Germinal center (tissue), 1 donor: ENCODE measurements around the gene WWOX.

Source experiments
- DNase-seq: peaks from one replicate; pipeline ENCODE4 v3.0.0; 2012; ENCODE audit warnings: mixed read lengths, low spot score

WWOX gene

GRCh38 chr16:79001156-79001967 is 901.9 kb downstream of the WWOX start:
- DNase-seq, result no peak

DNA sequence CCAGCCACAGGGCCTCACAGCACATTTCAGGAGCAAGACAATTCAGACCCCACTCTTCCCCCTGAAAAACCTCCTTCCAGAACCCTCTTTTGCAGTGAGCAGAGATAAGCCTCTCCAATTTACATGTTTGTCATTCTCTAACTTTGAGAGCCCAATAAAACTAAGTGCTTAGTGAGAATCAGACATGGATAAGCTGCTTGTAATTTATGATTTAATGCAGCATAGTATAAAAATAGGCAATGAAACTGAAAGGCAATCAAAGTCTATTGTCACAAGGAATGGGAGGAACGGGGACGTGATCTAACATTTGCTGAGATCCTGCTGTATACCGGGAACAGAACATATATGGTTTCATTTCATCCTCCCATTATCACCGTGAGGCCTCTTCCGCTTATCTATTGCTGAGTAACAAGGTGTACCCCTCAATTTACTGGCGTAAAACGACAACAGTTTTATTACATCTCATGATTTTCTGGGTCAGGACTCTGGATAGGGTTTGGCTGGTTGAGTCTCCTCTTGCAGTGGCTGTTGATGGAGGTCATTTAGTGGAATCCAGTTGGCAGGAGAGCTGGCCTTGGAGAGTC is 903.7 kb downstream of the WWOX start:
- no peak for DNase-seq

GRCh38 chr16:79004309-79004708 is 904.9 kb downstream of the WWOX start:
- DNase-seq, result no peak

GRCh38 chr16:79005096-79005495 is 905.6 kb downstream of the WWOX start:
- DNase-seq, result no peak

DNA sequence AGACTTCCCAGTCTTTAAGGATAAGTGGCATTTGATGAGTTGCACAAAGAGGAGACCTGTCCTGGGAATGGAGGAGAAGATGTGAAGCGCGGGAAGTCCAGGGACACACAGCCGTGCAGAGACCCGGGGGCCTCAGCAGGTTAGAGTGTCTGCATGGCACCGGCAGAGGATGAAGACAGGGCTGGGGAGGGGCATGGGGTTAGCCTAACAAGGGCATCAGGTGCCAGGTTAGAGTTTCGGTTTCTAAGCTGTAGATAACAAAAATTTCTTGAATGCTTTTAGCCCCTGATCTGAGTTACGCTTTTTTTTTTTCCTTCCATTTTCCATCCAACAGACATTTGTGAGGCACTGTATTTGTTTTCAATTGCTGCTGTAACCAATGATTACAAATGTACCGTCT is 906.8 kb downstream of the WWOX start:
- no peak for DNase-seq

DNA sequence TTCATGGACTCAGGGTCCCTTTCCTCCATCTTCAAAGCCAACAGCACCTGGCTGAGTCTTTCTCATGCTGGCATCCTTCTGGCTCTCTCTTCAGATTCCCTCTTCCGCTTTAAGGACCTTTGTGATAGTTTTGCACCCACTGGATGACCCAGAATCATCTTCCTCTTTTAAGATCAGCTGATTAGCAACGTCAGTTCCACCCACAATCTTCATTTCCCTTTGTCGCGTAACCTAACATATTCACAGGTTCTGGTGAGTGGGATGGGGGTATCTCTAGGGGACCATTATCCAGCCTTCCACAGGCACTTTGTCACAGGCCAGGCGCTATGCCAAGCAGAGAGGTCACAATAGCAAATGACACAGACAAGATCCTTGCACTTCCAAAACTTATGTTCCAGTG is 907.3 kb downstream of the WWOX start:
- no peak for DNase-seq

DNA sequence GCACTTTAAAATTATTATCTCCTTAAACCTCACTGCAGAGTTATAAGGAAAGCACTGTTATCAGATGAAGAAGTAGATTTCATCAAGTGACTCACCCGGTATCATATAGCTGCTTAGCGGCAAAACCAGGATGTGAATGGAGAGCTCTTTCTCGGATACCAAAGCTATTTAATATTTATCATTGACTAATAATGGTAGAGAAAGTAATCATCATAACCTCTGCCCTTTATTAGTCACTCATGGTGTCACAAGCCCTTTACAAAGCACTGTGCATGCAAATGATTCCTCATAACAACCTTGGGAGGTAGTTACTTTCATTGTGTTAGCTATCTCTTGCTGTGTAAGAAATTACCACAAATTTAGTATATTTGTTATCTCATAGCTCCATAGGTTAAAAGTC is 908.2 kb downstream of the WWOX start:
- DNase-seq, result no peak

DNA sequence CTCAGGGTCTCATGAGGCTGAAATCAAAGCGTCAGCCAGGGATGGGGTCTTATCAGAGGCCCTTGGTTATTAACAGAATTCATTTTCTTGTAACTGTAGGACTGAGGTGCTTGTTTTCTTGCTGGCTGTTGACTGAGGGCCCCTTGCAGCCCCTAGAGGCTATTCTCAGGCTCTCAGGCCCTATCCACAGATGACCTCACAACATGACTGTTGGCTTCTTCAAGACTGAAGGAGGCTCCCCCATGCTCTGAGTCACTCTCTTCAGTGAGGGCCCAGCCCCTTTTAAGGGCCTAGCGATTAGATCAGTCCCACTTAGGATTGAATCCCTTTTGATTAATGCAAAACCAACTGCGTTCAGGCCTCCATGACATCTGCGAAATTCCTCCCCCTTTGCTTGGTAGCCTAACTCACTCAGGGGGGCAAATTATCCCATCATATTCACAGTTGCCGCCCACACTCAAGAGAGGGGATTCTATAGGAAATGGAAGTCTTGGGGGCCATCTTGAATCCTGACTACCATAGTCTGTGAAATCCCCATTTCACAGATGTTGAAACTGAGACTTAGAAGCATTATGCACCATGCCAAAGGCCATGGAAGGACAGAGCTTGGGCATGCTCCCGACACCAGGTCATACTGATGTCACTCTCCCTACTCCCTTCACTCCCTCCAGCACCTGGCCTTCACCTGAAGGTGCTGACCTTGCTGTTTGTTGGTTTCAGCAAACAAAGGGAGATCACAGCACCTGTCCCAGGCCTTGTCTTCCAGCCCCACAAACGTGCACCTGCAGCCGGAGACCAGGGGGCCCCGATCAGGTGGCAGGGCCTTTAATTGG is 908.8 kb downstream of the WWOX start:
- no peak for DNase-seq

DNA sequence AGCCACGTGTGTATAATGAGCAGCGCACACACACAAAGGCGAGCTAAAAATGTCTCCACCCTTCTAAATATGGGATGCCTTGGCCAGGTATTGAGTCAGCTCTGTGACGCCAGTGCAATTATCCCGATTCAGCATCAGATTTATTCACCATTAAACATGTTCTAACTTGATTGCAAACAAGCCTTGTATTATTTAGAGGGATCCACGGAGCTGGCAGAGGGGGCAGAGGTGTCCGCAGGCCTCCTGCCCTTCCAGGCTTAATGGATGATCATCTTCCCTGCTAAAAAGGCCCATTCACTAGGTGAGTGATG is 909.4 kb downstream of the WWOX start:
- DNase-seq, result no peak

DNA sequence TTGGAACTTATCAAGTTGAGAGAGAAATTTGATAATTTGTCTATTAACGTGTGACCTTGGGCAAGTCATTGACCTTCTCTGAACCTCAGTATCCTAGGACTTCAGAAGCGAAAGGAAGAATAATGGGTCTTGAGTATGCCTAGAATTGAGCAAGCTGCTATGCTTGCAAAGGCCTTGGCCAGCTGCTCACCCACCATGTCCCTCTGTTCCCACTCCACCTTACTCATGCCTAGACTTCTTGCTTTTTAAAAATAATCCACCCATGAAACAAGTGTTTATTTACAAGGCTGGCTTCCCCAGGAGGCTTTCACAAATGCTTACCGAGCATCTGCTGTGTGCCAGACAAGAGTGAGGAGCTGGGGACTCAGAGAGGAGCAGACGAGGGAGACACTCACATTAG is 910.4 kb downstream of the WWOX start:
- no peak for DNase-seq

GRCh38 chr16:79011282-79011681 is 911.8 kb downstream of the WWOX start:
- DNase-seq, result no peak

DNA sequence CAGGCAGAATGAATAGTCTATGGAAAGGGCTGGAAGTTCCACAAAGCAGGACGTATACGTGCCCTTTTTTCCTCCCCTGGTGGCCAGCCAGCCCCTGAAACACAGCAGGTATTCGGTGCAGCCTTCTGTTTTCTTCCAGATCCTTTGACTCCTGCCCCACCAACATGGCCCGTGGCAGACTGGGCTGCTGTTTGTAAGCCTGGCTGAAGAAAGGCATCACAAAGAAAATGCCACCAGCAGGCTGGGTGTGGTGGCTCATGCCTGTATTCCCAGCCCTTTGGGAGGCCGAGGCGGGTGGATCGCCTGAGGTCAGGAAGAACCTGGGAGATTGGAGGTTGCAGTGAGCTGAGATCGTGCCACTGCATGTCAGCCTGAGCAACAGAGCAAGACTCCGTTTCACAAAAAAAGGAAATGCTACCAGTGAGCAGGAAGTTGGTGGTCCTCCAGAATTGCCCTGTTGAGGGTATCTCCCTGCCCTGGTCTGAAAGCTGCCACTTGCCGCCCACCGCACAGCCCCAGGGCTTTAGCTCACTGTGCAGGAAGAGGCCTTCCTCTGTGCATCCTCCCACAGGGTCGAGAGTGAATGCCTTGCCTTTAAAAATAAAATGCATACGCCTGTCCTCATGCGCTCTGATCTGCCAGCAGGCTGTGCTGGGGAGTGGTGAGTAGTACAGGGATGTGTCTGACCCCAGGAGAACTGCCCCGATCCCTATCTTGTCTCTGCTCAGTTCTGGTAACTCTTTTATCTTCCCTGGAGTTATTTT is 913.4 kb downstream of the WWOX start:
- peak; percentile 42 for DNase-seq

DNA sequence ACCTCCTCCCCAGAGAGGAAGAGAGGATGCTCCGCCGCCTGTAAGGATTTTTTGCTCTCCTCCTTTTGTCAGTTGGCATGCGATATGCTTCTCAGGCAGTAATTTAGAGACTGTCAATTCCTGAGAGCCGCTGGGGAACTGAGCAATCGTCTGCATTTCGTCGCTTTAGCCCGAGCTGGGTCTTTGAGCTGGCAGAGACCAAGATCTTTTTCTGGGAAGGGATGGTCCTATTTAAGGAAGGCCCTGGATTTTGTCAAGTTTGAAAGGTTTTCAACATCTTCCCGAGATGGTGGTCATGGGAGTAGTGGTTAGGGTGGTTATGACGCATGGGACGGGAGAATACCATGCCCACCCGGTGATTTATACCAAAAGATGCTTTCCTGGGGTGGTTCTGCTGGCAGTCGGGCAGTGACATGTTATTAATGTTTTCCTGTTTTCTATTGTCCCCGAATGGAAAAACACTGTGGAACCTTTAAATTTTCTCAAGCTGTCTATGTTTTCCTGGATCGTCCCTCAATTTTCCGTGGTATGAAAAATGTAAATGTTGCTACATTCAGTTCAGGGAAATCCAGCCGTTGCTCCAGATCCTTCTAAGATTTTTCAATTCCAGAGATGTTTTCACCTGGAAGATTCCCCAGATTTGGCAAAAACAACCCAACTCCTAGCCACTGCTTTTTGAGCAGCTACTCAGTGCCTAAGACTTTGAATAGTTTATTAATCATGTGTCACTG is 914.6 kb downstream of the WWOX start:
- DNase-seq, result no peak

DNA sequence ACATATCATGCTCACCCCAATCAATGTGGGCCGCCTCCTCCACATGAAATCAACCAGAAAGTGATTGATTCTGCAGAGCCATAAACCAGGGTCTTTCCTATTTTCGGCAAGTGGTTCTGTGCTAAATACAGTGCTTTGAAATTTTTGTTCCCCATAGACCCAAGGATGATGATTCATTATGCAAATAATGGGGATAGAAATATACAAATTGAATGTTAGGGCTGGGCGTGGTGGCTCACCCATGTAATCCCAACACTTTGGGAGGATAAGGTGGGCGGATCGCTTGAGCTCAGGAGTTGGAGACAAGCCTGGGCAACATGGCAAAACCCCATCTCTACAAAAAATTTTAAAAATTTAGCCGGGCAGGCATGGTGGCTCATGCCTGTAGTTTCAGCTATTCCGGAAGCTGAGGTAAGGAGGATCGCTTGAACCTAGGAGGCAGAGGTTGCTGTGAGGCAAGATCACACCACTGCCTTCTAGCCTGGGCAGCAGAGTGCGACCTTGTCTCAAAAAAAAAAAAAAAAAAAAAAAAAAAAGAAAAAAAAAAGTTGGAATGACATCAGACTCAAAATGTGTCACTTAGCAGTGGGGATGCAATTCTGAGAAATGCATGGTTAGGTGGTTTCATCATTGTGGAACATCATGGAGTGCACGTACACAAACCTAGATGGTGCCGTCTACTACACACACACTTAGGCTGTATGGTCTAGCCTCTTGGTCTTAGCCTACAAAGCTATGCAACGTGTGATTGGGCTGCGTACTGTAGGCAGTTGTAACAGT is 919.4 kb downstream of the WWOX start:
- DNase-seq, result no peak

- no peak for DNase-seq
Measured at GRCh38 chr16:79019431-79019830, 920.0 kb downstream of the WWOX start.

DNA sequence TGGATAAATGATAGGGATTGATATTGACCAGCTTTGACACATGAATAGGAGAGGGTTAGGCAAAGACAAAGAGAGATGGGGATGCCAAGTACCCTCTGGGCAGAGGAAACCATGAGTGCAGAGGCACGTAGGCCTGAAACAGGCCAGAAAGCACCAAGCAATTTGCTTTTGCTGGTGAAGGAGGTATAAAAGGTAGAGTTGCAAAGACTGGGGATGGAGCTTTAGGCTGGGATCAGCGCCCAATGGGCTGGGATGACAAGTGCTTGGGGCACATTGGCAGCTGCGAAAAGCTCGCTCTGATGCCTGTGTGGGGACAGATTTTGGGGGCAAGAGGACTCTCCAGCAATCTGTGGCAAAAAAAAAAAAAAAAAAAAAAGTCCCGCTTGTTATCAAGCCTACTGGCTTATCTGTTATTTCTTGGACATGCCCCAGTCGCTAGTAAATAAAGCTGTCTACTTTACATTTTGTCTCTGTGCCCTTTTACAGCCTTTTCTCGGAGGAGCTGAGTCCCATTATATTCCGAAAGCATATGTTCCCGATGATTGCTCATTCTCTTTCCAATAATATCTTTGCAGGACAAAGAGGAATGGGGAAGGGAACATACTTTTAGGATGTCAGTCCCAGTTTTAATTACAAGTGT is 922.7 kb downstream of the WWOX start:
- no peak for DNase-seq

DNA sequence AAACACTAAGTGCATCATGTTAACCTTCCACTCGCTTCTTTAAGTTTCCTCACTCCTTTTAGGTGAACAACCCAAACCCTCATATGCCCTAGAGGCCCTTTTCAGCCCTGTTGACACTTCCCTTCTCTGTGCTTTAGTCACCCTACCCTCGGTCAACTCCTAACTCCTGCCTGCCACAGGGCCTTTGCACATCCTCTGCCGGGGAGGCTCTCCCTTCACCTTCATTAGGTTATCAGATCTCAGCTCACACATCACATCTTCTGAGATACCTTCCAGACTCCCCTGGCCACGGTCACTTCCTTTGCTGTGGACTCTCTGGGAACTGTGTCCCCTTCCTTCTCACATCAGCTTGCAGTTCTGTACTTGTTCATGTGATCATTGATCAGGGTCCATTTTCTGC is 926.7 kb downstream of the WWOX start:
- no peak for DNase-seq

DNA sequence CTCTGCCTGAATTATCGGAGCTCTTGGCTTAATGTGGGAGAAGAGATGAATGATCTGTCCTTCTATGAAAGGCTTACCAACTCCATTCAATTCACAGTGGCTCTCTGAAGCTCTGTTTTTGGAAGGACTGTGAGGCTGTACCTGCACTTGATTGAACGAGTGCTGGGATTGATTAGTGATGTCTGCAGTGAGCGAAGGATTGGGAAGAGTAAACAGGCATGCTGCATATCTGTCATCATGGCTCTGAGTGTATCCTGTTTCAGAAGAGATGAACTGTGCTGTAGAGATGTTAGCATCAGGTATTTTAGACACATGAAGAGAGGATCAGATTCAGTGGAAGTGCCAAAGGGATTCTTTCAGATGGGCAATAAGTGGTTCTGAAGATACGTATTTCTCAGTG is 937.1 kb downstream of the WWOX start:
- DNase-seq, result no peak

GRCh38 chr16:79037521-79038373 is 938.3 kb downstream of the WWOX start:
- DNase-seq, result no peak

DNA sequence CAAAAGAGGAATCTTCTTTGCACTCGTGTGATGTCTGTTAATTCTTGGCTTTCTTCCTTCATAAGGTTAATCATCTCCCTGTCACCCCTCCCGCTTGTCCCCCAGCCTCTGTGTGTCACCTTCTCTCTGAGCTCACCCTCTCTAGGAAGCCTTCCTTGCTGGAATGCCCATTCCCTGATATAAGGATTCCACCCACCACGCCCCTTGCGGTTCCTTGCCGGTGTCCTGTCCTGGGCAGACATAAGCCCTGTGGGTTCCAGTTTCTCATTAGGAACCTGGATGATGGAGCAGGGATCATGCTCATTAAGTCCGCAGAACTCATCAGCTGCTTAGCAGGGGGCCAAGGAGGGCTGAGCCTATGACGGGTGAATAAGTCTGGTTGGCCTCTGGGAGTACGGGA is 941.8 kb downstream of the WWOX start:
- DNase-seq, result no peak
